Body of pancreas (tissue), 4 donors: ENCODE results near the gene MBD2. TPM values are rescaled to one million over a fixed set of nuclear protein-coding genes. Genes with fewer than 3 reads are reported as not detected.

Source experiments
- ATAC-seq: fragments of 150-250 bp; one replicate; pipeline ENCODE4 v1.9.1; 2016
- DNase-seq, 4 donors: peaks; one replicate each; pipeline ENCODE4 v3.0.0-alpha.2; 2019
- H3K27ac ChIP-seq, 4 donors: fragments of 200-600 bp; sonication (generic); 1 replicate in 3 of 4; 2 replicates in 1 of 4; pipeline versions ENCODE4 v1.5.1 to v1.6.1; 2016 to 2019; ENCODE audit warnings: mild to moderate bottlenecking in 1 of 4, mixed read lengths in 1 of 4, moderate library complexity in 1 of 4
- H3K27me3 ChIP-seq, 2 donors: fragments of 200-600 bp; sonication (generic); one replicate each; pipeline ENCODE4 v1.6.0; 2016; ENCODE audit warnings: mild to moderate bottlenecking in 1 of 2
- H3K36me3 ChIP-seq, 2 donors: fragments of 200-600 bp; sonication (generic); replicated peaks in 1 of 2; 2 replicates each; pipeline ENCODE4 v1.5.1; 2016; ENCODE audit warnings: low read depth in 2 of 2; ENCODE audit not compliant: insufficient read depth in 1 of 2
- H3K4me1 ChIP-seq: fragments of 200-600 bp; sonication (generic); one replicate; pipeline ENCODE4 v1.6.0; 2016
- H3K4me3 ChIP-seq, 2 donors: fragments of 200-600 bp; sonication (generic); 1 replicate in 1 of 2; 2 replicates in 1 of 2; pipeline ENCODE4 v1.5.1; 2016 to 2019
- H3K9me3 ChIP-seq, 3 donors: fragments of 200-600 bp; sonication (generic); 1 replicate in 2 of 3; 2 replicates in 1 of 3; pipeline ENCODE4 v1.5.1; 2016
- CTCF ChIP-seq, 7 experiments: fragments of 450-650 bp in 4 of 7; fragments of 200-600 bp in 3 of 7; sonication (generic) in 3 of 7; IDR thresholded peaks; one replicate each; pipeline ENCODE4 v1.5.1; 2016 to 2019; ENCODE audit warnings: antibody characterized with exemption in 7 of 7
- POLR2A ChIP-seq, 3 donors: fragments of 450-650 bp; IDR thresholded peaks; one replicate each; pipeline ENCODE4 v1.6.1; 2016; ENCODE audit warnings: antibody characterized with exemption in 3 of 3, mild to moderate bottlenecking in 2 of 3
- WGBS, 2 donors: methylation state at CpG; one replicate each; pipeline ENCODE4 v1.1.5; 2017; 5-methylcytosine and 5-hydroxymethylcytosine counted together
- intact Hi-C: fragments of 100-400 bp; cut with DNase I; formaldehyde crosslinking; loops from one replicate; pipeline ENCODE4 v1.15.1; 2023
- total RNA-seq, 2 donors: library from RNA; depleted of rRNA; stranded (reverse); fragments of >200 nt; gene quantifications; one replicate each; pipeline ENCODE4 v1.1.0, GENCODE V29; 2016

MBD2 gene
- total RNA-seq, 2 donors from 2014 or later, result 26.4 to 29.1 TPM

- Histone ChIP-seq H3K4me3 (no peak overlapping the region), H3K27me3 (no peaks in the 10 kb centered on the region), H3K36me3 (peaks cover 0 to 38% of the 10 kb centered on the region in 2 donors), H3K4me1 (no peaks in the 10 kb centered on the region), H3K27ac (no peak overlapping the region), H3K9me3 (no peaks in the 10 kb centered on the region)
- TF ChIP-seq CTCF (IDR thresholded peaks at IDR 0.05), result no peak
- no peak for TF ChIP-seq POLR2A (IDR thresholded peaks at IDR 0.05)
- intact Hi-C loops, result no loop called here
- DNase-seq (no peak), ATAC-seq (no peak)
Measured at GRCh38 chr18:54161267-54161666, 63.2 kb downstream of the MBD2 start.

DNA sequence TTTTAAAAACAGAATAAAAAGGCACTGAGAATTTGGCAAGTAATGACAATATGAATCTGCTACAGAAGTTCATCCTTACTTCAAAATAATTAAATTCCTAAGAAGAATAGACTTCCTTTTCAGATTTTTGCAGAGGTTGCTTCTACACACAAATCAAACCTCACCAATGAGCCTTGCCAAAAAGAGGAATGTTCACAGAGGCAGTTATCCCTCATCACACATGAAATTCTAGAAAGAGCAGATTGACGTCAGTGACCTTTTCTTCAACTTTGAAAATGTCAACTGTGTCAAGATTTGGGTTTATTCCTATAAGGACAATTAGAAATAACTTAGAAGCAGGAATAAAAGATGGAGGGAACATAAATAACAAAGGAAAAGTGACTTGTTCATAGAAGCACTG lies 64.6 kb downstream of the MBD2 start:
- TF ChIP-seq POLR2A (IDR thresholded peaks at IDR 0.05), result no peak
- TF ChIP-seq CTCF (IDR thresholded peaks at IDR 0.05), result no peak
- Histone ChIP-seq H3K4me3 (no peak overlapping the region), H3K27ac (no peak overlapping the region), H3K27me3 (no peaks in the 10 kb centered on the region), H3K4me1 (no peaks in the 10 kb centered on the region), H3K36me3 (peaks cover 0 to 33% of the 10 kb centered on the region in 2 donors), H3K9me3 (no peaks in the 10 kb centered on the region)
- intact Hi-C loops, result no loop called here
- DNase-seq (no peak), ATAC-seq (no peak)
- WGBS, 2 donors, result 85 to 87% methylated on average over 1 of the region's 1 CpG

DNA sequence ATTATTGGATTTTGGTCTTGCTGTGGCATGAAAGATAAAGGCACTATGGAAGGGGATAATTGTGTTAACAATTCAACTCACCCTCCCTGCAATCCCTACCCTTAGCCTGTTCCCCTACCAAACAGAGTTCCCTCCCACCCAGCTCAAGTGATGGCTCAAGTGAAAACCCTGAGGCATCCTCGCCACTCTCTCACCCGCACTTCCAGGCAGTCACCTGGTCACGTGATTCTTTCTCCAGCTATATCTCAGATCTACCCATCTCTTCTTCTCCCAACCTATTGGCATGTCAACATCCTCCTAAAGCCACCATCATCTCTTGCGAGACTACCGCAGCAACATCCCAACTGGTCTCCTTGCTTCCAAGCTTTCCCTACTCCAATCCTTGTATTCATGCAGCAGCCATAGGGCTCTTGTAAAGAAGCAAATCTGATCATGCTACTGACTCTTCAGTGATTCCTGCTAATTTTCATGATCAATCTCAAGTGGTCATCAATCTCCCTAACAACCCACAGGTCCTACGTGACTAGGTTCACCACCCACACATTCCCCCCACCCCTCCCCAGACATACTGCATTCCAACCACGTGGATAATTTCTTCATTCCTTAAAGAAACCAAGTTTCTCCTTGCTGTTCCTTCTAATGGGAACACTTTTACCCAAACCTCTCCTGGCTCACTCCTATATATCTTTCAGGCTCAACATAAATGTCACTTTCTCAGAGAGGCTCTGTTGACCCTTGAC lies 66.7 kb downstream of the MBD2 start:
- Histone ChIP-seq H3K4me3 (no peak overlapping the region), H3K36me3 (peaks cover 0 to 22% of the 10 kb centered on the region in 2 donors), H3K4me1 (no peaks in the 10 kb centered on the region), H3K27ac (no peak overlapping the region), H3K27me3 (no peaks in the 10 kb centered on the region), H3K9me3 (no peaks in the 10 kb centered on the region)
- TF ChIP-seq CTCF (IDR thresholded peaks at IDR 0.05) (no peak), POLR2A (IDR thresholded peaks at IDR 0.05) (no peak)
- ATAC-seq (no peak), DNase-seq (no peak)
- WGBS, 2 donors, result 90 to 92% methylated on average over 7 of the region's 7 CpGs
- intact Hi-C loops, result no loop called here

- ATAC-seq (no peak), DNase-seq (no peak)
- no peak for TF ChIP-seq CTCF (IDR thresholded peaks at IDR 0.05)
- no peak for TF ChIP-seq POLR2A (IDR thresholded peaks at IDR 0.05)
- H3K4me3 ChIP-seq, result no peak overlapping the region
- intact Hi-C loops, result no loop called here
- H3K27me3 ChIP-seq, result no peaks in the 10 kb centered on the region
- no peaks in the 10 kb centered on the region for H3K9me3 ChIP-seq
- H3K27ac ChIP-seq, result no peak overlapping the region
- H3K36me3 ChIP-seq, result peaks cover 0 to 21% of the 10 kb centered on the region in 2 donors
- WGBS, 2 donors, result 88 to 90% methylated on average over 3 of the region's 3 CpGs
- H3K4me1 ChIP-seq, result no peaks in the 10 kb centered on the region
Measured at GRCh38 chr18:54155412-54155811, 69.1 kb downstream of the MBD2 start.

- ATAC-seq (no peak), DNase-seq (no peak)
- 50 to 55% methylated on average over 4 of the region's 4 CpGs for whole genome bisulfite sequencing, 2 donors
- H3K36me3 ChIP-seq, result peaks cover 0 to 15% of the 10 kb centered on the region in 2 donors
- TF ChIP-seq CTCF (IDR thresholded peaks at IDR 0.05), result no peak
- no peak for TF ChIP-seq POLR2A (IDR thresholded peaks at IDR 0.05)
- no peaks in the 10 kb centered on the region for H3K9me3 ChIP-seq
- H3K27ac ChIP-seq, result no peak overlapping the region
- H3K27me3 ChIP-seq, result no peaks in the 10 kb centered on the region
- H3K4me3 ChIP-seq, result no peak overlapping the region
- no peaks in the 10 kb centered on the region for H3K4me1 ChIP-seq
- intact Hi-C loops, result no loop called here
Measured at GRCh38 chr18:54154231-54154630, 70.2 kb downstream of the MBD2 start.
